Measurements from ENCODE around the gene TTC3.
"Not testable (repeated sequence)": the region's sequence is repeated elsewhere in the genome, so short reads cannot be mapped to it uniquely, and the experiment has no call there.

TTC3 gene, protein sequence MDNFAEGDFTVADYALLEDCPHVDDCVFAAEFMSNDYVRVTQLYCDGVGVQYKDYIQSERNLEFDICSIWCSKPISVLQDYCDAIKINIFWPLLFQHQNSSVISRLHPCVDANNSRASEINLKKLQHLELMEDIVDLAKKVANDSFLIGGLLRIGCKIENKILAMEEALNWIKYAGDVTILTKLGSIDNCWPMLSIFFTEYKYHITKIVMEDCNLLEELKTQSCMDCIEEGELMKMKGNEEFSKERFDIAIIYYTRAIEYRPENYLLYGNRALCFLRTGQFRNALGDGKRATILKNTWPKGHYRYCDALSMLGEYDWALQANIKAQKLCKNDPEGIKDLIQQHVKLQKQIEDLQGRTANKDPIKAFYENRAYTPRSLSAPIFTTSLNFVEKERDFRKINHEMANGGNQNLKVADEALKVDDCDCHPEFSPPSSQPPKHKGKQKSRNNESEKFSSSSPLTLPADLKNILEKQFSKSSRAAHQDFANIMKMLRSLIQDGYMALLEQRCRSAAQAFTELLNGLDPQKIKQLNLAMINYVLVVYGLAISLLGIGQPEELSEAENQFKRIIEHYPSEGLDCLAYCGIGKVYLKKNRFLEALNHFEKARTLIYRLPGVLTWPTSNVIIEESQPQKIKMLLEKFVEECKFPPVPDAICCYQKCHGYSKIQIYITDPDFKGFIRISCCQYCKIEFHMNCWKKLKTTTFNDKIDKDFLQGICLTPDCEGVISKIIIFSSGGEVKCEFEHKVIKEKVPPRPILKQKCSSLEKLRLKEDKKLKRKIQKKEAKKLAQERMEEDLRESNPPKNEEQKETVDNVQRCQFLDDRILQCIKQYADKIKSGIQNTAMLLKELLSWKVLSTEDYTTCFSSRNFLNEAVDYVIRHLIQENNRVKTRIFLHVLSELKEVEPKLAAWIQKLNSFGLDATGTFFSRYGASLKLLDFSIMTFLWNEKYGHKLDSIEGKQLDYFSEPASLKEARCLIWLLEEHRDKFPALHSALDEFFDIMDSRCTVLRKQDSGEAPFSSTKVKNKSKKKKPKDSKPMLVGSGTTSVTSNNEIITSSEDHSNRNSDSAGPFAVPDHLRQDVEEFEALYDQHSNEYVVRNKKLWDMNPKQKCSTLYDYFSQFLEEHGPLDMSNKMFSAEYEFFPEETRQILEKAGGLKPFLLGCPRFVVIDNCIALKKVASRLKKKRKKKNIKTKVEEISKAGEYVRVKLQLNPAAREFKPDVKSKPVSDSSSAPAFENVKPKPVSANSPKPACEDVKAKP (N-terminal part only)

GRCh38 chr21:37072988-37073416, at the start of gene TTC3, which contains the start of gene PIGP:
TSS of gene TTC3 (plus strand) at chr21:37073254. CDS start at chr21:37087258, 14,004 bp downstream.
TSS of gene PIGP (minus strand) at chr21:37073071. CDS start at chr21:37072515, 556 bp downstream.
- DNase-seq (ENCODE audit: low spot score) = peak; percentile 97

DNA sequence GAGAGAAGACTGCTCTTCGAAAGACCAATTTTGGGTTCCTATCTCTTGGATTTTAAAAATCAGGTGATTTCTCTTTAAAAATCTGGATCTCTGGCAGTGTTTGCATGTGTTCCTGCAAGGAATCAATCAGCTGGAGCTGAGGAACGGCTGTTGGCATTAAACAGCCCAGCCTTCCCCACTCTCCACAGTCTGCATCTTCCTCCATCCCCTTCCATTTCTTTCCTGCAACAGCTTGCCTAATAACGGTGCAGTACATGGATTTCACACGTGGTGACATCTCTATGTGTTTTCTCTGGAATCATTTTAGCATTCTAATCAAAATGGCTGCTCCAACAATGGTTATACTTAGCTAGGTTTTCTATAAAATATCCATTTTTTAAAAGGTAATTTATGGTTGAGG, 46.6 kb upstream of the TTC3 start:
- DNase-seq (ENCODE audit: low spot score) = peak; percentile 49

DNA sequence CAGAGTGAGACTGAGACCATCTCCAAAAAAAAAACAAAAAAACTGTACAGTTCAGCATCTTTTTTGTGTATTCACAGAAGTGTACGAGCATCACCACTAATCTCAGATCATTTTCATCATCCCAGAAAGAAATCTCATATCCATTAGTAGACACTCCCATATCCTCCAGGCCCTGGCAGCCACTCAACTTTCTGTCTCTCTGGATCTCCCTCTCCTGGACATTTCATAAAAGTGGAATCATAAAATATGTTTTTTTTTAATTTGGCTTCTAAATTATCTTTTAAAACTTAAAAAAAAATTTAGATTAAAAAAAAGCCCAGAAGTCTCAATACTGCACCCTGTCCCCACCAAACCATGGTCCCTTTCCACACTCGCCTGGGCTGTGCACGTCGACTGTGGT, 44.5 kb upstream of the TTC3 start:
- no peak for DNase-seq (ENCODE audit: low spot score)

DNA sequence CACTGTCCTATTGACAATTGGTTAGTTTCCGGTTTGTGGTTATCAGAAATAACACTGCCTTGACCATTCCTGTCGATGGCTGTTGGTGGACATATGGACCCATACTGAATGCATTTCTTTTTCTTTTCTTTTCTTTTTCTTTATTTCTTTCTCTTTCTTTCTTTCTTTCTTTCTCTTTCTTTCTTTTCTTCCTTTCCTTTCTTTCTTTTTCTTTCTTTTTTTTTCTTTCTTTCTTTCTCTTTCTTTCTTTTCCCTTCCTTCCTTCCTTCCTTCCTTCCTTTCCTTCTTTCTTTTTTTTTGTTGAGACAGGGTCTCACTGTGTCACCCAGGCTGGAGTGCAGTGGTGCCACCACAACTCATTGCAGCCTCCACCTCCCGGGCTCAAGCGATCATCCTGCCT, 42.2 kb upstream of the TTC3 start:
- DNase-seq (ENCODE audit: low spot score) = no peak

DNA sequence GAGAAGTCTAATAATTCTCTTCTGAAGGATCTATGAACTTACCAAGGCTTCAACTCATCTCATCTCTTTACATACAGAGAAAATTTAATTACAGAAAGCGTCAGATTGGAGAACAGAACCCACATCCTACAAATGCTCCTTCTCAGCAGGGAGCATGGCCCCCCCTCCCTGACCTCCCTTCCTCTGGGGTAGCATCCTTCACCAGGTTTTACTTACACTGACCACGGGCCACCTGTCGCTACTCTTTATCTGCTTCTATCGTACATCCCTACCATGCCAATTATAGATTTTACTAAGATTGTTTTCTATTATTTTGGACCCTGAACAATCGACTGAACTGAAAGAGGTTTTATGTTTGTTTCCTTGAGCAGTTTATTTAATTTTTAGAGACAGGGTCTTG, 40.8 kb upstream of the TTC3 start:
- no peak for DNase-seq (ENCODE audit: low spot score)

DNA sequence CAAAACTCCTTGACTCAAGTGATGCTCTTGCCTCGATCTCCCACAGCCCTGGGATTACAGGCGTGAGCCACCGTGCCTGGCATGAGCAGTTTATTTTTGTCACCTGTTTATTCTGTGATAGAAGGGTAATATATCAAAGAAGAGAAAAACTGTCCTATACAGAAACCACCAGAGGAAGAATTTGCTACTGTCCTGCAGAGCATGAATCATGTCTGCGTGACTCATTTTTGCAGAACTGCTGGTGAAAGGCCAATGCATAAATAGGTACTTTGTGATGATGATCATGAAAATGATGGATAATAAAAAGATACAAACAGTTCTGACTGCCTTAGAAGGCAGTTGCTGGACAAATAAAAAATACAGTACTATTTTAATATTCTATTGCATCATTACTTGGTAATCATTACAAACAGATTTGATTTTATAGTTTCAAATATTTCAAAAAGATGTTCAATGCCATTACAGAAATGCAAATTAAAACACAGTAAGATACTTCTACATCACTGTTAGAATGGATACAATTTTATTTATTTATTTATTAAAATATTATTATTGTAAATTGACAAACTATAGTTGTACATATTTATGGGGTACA, 40.1 kb upstream of the TTC3 start:
- no peak for DNase-seq (ENCODE audit: low spot score)

GRCh38 chr21:37034394-37034793, 38.7 kb upstream of the TTC3 start:
- not testable (repeated sequence) for DNase-seq (ENCODE audit: low spot score)

DNA sequence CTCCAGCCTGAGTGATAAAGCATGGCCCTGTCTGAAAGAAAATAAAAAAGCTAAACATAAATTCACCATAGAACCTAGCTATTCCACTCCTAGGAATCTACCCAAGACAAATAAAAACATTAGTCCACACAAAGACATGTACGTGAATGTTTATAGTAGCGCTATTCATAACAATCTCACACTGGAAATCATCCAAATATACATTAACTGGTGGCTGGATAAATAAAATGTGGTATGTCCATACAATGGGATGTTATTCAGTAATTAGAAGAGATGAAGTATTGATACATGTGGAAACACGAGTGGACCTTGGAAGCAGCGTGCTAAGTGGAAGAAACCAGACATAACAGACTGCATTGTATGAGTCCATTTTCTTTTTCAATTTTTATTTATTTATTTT, 36.9 kb upstream of the TTC3 start:
- DNase-seq (ENCODE audit: low spot score) = no peak

DNA sequence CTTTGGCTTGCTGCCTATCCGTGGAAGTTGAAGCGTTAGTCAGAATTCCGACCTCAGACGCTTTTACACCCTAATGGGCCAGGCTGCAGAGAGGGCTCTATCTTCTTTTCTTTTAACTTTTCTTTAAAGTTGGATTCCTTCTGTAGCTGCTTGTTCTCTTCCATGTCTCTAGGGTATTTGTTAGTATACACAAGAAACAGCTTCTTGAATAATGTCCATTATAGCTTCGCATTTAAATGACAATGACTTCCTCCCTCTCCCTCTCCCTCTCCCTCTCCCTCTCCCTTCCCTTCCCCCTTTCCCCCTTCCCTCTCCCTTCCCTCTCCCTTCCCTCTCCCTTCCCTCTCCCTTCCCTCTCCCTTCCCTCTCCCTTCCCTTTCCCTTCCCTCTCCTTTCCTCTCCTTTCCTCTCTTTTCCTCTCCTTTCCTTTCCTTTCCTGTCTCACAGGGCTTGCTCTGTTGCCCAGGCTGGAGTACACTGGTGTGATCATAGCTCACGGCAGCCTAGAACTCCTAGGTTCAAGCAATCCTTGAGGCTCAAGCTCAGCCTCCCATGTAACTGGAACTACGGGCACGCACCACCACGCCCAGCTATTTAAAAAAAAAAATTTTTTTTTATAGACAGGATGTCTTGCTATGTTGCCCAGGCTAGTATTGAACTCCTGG, 33.5 kb upstream of the TTC3 start:
- DNase-seq (ENCODE audit: low spot score) = no peak

DNA sequence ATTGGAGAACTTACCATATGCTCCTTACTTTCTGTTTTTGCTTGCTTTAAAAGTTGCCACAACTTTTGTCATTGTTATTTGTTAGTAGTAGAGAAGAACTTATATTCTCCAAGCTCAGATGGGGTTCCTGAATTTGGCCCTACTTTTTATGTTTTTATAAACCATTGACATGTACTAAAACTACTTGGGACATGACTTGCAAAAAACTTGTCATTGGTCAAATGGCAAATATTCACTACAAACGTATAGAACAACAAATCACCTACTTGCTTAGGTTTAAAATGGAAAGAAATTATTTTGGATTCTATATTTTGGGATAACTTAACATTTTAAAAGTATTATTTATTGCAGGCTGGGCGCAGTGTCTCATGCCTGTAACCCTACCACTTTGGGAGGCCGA, 32.8 kb upstream of the TTC3 start:
- no peak for DNase-seq (ENCODE audit: low spot score)

DNA sequence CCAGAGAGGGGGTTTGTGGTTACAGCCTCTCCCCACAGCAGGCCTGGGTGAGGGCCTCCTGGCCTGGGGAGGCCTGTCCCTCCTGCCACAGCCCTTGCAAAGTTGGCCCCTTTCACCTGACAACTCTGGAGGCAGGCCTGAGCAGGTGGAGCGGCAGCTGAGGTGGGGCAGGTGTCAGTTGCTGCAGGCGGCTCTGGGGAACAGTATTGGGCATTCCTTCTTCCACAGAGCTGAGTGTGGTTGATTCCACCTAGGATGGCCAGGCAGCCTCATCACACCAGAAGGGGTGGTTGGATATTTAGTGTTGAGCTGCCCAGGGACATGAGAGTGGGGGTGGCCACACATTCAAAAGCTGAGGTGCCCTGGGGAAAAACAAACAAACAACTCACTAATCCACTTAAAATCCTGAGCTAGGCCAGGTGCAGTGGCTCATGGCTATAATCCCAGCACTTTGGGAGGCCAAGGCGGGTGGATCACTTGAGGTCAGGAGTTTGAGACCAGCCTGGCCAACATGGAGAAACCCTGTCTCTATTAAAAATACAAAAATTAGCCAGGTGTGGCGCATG, 31.3 kb upstream of the TTC3 start:
- DNase-seq (ENCODE audit: low spot score) = no peak

DNA sequence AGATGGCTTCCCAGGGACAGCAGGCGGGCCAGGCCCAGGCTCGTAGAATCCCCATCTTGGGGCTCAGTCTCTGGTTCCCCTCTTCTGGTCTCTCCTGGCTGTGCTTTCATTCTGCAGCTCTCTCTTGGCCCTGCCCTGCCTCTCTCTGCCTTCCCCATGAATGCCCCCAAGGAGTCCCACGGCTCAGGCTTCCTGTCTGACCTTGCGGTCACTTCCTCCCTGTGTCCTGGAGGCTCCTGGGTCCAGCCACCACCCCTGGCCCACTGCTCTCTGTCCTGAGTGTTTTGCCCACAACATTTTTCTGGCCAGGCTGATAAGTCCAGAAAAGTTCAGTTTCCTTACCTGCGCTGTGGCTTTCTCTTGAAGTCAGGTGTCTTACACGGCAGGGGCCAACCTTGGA, 29.2 kb upstream of the TTC3 start:
- no peak for DNase-seq (ENCODE audit: low spot score)

DNA sequence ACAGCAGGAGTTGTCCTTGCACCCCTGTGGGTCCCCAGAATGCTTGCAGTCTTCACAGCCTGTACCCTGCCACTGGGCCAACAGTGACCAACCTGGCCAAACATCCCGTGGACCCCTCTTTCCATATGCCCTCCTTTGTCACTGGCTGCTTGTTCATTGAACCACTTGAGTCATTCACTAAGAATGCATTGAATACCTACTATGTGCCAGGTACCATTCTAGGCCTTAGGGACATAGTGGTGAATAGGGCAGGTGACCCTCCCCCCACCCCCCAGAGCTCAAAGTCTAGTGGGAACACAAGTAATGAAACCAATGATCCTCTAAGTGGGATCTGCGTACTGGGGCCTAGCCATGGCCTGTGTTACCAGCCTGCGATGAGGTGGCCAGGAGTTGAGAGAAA, 28.4 kb upstream of the TTC3 start:
- DNase-seq (ENCODE audit: low spot score) = no peak

DNA sequence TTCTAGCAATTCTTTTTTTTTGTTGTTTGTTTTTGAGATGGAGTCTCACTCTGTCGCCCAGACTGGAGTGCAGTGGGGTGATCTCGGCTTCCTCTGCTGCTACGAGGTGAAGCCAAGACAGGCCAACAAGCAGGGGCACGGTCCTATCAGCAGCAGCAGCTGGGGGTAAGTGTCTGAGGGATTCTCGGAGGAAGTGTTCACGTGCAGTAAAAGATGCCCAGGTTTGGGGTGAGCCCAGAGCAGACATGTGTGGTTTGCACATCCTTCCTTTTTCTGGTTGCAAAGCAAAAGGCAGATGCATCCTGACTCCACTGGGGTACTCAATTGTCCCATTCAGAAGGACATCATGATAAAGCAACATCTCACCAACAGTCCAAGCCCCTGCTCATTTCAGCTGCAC, 27.9 kb upstream of the TTC3 start:
- no peak for DNase-seq (ENCODE audit: low spot score)

DNA sequence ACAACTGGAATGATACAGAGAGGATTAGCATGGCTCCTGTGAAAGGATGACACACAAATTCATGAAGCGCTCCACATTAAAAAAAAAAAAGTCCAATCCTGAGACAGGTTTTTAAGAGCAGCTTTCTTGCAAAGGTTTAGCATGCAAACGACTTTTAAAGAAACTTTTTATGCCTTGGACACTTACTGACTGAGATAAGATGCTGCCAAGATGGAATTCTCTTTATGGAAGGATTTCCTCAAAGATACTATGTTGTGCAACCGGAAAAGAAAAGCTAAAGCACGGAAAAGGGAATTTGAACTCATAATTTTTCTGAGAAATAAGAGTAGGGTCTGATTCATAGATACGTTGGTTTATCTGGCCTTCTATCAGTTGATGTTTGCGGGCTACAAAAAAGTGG, 27.5 kb upstream of the TTC3 start:
- no peak for DNase-seq (ENCODE audit: low spot score)

- DNase-seq (ENCODE audit: low spot score) = no peak
Observed at GRCh38 chr21:37047079-37047478, 26.0 kb upstream of the TTC3 start.

DNA sequence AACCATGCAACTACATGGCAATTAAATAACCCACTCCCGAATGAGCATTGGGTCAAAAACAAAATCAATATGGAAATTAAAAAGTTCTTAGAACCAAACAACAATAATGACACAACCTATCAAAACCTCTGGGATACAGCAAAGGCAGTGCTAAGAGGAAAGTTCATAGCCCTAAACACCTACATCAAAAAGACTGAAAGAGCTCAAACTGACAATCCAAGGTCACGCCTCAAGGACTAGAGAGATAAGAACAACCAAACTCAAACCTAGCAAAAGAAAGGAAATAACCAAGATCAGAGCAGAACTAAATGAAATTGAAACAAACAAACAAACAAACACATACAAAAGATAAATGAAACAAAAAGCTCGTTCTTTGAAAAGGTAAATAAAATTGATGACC, 23.3 kb upstream of the TTC3 start:
- not testable (repeated sequence) for DNase-seq (ENCODE audit: low spot score)

DNA sequence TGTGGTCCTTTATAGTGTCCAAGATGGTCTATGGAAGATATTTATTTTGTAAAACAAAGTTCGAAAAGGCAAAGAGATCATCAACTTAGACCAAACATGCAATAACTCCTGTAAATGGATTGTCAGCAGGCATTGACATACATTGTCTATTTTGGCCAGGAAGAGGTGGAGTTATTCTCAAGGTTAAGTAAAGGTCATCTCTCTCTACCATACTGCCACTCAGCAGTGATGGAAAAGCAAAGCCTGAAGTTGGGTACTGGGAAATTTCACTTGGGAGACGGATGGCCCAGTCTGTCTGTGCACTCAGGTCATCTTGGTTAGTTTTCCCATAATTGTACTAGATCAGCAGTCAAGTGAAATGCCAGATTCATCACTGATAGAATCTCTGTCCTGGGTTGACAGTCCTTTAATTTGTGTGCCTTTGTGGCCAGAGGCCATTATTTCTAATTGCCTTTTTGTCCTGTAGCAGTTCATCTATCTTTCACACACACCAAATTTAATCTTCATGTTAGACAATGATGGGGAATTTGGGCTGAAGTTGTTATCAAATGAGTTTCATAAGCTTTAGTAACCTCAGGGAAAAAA, 17.7 kb upstream of the TTC3 start:
- DNase-seq (ENCODE audit: low spot score) = no peak

- DNase-seq (ENCODE audit: low spot score) = no peak
Observed at GRCh38 chr21:37057614-37058013, 15.4 kb upstream of the TTC3 start.

GRCh38 chr21:37058261-37058660, 14.8 kb upstream of the TTC3 start:
- peak; percentile 30 for DNase-seq (ENCODE audit: low spot score)

DNA sequence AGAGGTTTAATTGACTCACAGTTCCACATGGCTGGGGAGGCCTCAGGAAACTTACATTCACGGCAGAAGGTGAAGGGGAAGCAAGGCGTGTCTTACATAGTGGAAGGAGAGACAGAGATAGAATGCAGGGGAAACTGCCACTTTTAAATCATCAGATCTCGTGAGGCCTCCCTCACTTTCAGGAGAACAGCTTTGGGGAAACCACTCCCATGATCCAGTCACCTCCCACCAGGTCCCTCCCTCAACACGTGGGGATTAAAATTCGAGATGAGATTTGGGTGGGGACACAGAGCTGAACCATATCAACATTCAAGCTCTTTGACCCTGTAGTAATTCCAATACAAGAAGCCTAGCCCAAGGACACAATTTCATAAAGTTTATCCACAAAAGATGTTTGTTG, 13.9 kb upstream of the TTC3 start:
- DNase-seq (ENCODE audit: low spot score) = no peak
